Gastroesophageal sphincter (tissue), 3 donors: Measurements from ENCODE around the gene HSD11B1L.

ENCODE experiments used
- EP300 ChIP-seq: sonication (generic); formaldehyde crosslinking; IDR thresholded peaks from one replicate; pipeline ENCODE4 v1.6.1; 2017; ENCODE audit warnings: antibody characterized with exemption, mild to moderate bottlenecking
- TF ChIP-seq, protein P1 (sequence below), 4 experiments: fragments of 200-600 bp in 2 of 4; fragments of 450-650 bp in 2 of 4; sonication (generic) in 1 of 4; IDR thresholded peaks; one replicate each; pipeline ENCODE4 v1.5.1; 2017 to 2019; ENCODE audit warnings: antibody characterized with exemption in 4 of 4, mild to moderate bottlenecking in 2 of 4, moderate library complexity in 2 of 4

DNA sequence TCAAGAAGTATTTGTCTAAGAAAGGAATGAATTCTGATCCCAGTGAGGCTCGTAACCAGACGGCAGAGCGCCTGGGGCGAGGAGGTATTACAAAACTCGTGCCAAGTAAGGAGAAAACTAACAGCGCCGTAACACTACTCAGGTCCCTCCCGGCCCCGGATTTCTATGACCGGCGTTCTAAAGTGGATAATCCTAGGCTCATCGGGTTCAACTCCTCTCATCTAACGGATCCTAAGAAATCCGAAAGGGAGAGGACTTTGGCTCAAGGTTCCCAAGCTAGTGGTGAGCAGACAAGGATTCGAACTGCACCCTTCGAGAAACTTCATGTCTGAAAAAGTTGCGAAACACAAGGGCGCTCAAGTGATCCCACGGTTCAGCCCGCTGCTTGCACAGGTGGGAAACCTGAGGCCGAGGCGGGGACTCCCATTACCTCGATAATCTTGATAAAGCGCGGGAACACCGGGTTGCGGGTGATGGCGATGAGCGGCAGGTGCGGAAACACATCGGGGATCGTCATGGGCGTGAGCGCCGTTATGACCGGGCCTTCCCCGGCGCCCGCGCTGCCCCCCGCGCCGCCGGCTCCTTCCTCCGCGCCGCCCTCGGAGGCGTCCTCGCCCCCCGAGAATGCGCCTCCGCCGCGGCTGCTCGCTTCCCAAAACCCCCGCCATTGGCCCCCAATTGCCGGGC, 38.6 kb downstream of the HSD11B1L start:
- TF ChIP-seq EP300 = no peak
- TF ChIP-seq, protein P1, sequence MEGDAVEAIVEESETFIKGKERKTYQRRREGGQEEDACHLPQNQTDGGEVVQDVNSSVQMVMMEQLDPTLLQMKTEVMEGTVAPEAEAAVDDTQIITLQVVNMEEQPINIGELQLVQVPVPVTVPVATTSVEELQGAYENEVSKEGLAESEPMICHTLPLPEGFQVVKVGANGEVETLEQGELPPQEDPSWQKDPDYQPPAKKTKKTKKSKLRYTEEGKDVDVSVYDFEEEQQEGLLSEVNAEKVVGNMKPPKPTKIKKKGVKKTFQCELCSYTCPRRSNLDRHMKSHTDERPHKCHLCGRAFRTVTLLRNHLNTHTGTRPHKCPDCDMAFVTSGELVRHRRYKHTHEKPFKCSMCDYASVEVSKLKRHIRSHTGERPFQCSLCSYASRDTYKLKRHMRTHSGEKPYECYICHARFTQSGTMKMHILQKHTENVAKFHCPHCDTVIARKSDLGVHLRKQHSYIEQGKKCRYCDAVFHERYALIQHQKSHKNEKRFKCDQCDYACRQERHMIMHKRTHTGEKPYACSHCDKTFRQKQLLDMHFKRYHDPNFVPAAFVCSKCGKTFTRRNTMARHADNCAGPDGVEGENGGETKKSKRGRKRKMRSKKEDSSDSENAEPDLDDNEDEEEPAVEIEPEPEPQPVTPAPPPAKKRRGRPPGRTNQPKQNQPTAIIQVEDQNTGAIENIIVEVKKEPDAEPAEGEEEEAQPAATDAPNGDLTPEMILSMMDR (IDR thresholded peaks at IDR 0.05) = peak in 2 of 4 experiments; percentile 9 to 20
